Peyer's patch (tissue), 4 donors: ENCODE data around the gene LGSN. TPM values are rescaled to one million over a fixed set of nuclear protein-coding genes. Genes with fewer than 3 reads are reported as not detected.
"Not testable (repeated sequence)": the region's sequence is repeated elsewhere in the genome, so short reads cannot be mapped to it uniquely, and the experiment has no call there.

Experiments used
- DNase-seq, 3 donors: peaks; one replicate each; pipeline ENCODE4 v3.0.0-alpha.2; 2017 to 2019
- H3K27ac ChIP-seq, 4 donors: fragments of 200-600 bp; sonication (generic); one replicate each; pipeline ENCODE4 v1.5.1; 2016 to 2019
- H3K27me3 ChIP-seq, 2 donors: fragments of 200-600 bp; sonication (generic); one replicate each; pipeline ENCODE4 v1.5.1; 2019
- H3K36me3 ChIP-seq, 3 donors: fragments of 200-600 bp; sonication (generic); one replicate each; pipeline ENCODE4 v1.5.1; 2016 to 2019
- H3K4me1 ChIP-seq, 4 donors: fragments of 200-600 bp; sonication (generic); one replicate each; pipeline ENCODE4 v1.5.1; 2016 to 2019
- H3K4me3 ChIP-seq, 4 donors: fragments of 200-600 bp; sonication (generic); 1 replicate in 3 of 4; 2 replicates in 1 of 4; pipeline ENCODE4 v1.5.1; 2016 to 2019; ENCODE audit warnings: mild to moderate bottlenecking in 1 of 4
- H3K9me3 ChIP-seq, 4 donors: fragments of 200-600 bp; sonication (generic); one replicate each; pipeline ENCODE4 v1.5.1; 2016 to 2019; ENCODE audit warnings: mild to moderate bottlenecking in 1 of 4
- CTCF ChIP-seq, 6 experiments: fragments of 450-650 bp in 4 of 6; fragments of 200-600 bp in 2 of 6; sonication (generic) in 1 of 6; IDR thresholded peaks; one replicate each; pipeline ENCODE4 v1.5.1; 2017 to 2019; ENCODE audit warnings: antibody characterized with exemption in 6 of 6, mild to moderate bottlenecking in 3 of 6, moderate library complexity in 1 of 6
- POLR2A ChIP-seq, 2 donors: fragments of 450-650 bp; IDR thresholded peaks; one replicate each; pipeline ENCODE4 v1.5.1; 2017; ENCODE audit warnings: antibody characterized with exemption in 2 of 2, mild to moderate bottlenecking in 2 of 2, moderate library complexity in 2 of 2
- total RNA-seq, 4 donors: library from RNA; depleted of rRNA; stranded (reverse); fragments of >200 nt; gene quantifications; one replicate each; pipeline ENCODE4 v1.1.0, GENCODE V29; 2016

Gene LGSN
- not detected for total RNA-seq

GRCh38 chr6:63319939-63320338 is at the start of gene LGSN:
TSS of gene LGSN (minus strand) at chr6:63319983. CDS start at chr6:63319943, 40 bp downstream.
- no peak within 1 kb of the TSS for H3K27ac ChIP-seq

DNA sequence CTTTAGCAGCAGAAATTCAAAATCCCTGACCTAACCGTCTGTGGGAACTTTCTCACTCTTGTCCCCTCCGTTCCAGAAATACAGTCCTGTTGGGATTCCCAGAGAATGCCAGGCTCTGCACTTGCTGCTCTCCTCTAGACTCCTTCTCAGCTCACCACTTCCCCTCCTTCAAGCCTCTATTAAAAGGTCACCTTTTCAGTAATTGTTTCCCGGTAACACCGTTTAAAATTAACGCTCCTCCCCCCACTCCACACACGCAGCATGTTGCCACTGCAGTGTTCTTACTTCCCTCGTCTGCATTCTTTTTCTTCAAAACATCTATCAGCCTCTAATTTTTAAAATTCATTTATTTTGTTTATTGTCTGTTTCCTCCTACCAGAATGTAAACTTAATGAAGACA is 48.6 kb upstream of the LGSN start:
- Histone ChIP-seq H3K9me3 (no peaks in the 10 kb centered on the region), H3K27me3 (no peaks in the 10 kb centered on the region), H3K4me1 (no peaks in the 10 kb centered on the region), H3K36me3 (no peaks in the 10 kb centered on the region), H3K4me3 (no peak overlapping the region), H3K27ac (no peak overlapping the region)
- DNase-seq = no peak
- TF ChIP-seq POLR2A (IDR thresholded peaks at IDR 0.05) (no peak), CTCF (IDR thresholded peaks at IDR 0.05) (no peak)

More at GRCh38 chr6:63319939-63320338, at the start of gene LGSN:
- no peak within 1 kb of the TSS for H3K4me3 ChIP-seq
- DNase-seq = no peak
- H3K9me3 ChIP-seq = no peaks in the 10 kb centered on the region
- no peaks in the 10 kb centered on the region for H3K27me3 ChIP-seq
- no peaks in the 10 kb centered on the region for H3K4me1 ChIP-seq
- H3K36me3 ChIP-seq = no peaks in the 10 kb centered on the region
- no peak for TF ChIP-seq CTCF (IDR thresholded peaks at IDR 0.05)

- not testable (repeated sequence) for H3K9me3 ChIP-seq, H3K4me1 ChIP-seq, H3K27me3 ChIP-seq, H3K36me3 ChIP-seq, DNase-seq, H3K27ac ChIP-seq, H3K4me3 ChIP-seq
Observed at GRCh38 chr6:63362500-63363120, 42.8 kb upstream of the LGSN start.

- H3K27ac ChIP-seq, H3K9me3 ChIP-seq, H3K4me3 ChIP-seq, H3K27me3 ChIP-seq, H3K36me3 ChIP-seq, DNase-seq: not testable (repeated sequence)
- peaks cover 0 to 11% (median 2%) of the 10 kb centered on the region in 4 donors for H3K4me1 ChIP-seq
Observed at GRCh38 chr6:63357384-63357783, 37.6 kb upstream of the LGSN start.

DNA sequence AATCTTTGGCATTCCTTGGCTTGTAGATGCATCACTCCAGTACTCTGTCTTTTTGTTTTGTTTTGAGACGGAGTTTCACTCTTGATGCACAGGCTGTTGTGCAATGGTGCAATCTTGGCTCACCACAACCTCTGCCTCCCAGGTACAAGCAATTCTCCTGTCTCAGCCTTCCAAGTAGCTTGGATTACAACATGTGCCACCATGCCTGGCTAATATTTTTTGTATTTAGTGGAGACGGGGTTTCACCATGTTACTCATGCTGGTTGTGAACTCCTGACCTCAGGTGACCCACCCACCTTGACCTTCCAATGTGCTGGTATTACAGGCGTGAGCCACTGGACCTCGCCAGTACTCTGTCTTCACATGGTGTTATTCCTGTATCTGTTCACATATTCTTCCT is 35.8 kb upstream of the LGSN start:
- no peak for DNase-seq
- Histone ChIP-seq H3K9me3 (no peaks in the 10 kb centered on the region), H3K4me3 (no peak overlapping the region), H3K4me1 (peaks cover 0 to 11% (median 2%) of the 10 kb centered on the region in 4 donors), H3K27ac (no peak overlapping the region), H3K36me3 (no peaks in the 10 kb centered on the region), H3K27me3 (no peaks in the 10 kb centered on the region)
- no peak for TF ChIP-seq CTCF (IDR thresholded peaks at IDR 0.05)
- TF ChIP-seq POLR2A (IDR thresholded peaks at IDR 0.05) = no peak

DNA sequence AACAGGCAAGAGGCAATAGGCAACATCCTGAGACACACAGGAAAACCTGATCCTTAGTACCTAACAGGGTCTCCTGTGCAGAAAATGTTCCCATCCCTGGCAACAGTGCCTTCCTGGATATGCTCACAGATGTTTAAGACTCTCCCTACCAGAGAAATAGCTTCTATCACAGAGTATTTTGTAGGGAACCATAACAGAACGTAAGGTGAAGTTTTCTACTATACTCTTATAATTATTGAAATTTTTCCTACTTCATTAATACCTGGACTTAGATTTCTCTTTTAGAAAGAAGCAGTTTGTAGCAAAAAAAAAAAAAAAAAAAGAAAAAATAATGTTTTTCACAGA is 33.5 kb upstream of the LGSN start:
- Histone ChIP-seq H3K9me3 (no peaks in the 10 kb centered on the region), H3K27ac (peak overlapping the region in 3 of 4 donors; percentile 8 to 68 (median 28)), H3K4me1 (peaks cover 0 to 11% (median 2%) of the 10 kb centered on the region in 4 donors), H3K4me3 (peak overlapping the region in 1 of 4 donors; percentile 1), H3K27me3 (no peaks in the 10 kb centered on the region), H3K36me3 (no peaks in the 10 kb centered on the region)
- no peak for DNase-seq
- TF ChIP-seq POLR2A (IDR thresholded peaks at IDR 0.05) (no peak), CTCF (IDR thresholded peaks at IDR 0.05) (no peak)
